Uterus (tissue), 2 donors: Measurements from ENCODE around the gene MAP4K1.

Experiments
- POLR2A ChIP-seq, 2 donors: fragments of 450-650 bp; IDR thresholded peaks; one replicate each; pipeline ENCODE4 v1.6.1; 2016; ENCODE audit warnings: antibody characterized with exemption in 2 of 2, mild to moderate bottlenecking in 1 of 2, moderate library complexity in 1 of 2
- TF ChIP-seq, protein P1 (sequence below), 4 experiments: fragments of 200-600 bp in 2 of 4; fragments of 450-650 bp in 2 of 4; sonication (generic) in 2 of 4; IDR thresholded peaks; one replicate each; pipeline ENCODE4 v1.5.1; 2016 to 2019; ENCODE audit warnings: antibody characterized with exemption in 4 of 4, mild to moderate bottlenecking in 2 of 4, moderate library complexity in 1 of 4

- TF ChIP-seq, protein P1, sequence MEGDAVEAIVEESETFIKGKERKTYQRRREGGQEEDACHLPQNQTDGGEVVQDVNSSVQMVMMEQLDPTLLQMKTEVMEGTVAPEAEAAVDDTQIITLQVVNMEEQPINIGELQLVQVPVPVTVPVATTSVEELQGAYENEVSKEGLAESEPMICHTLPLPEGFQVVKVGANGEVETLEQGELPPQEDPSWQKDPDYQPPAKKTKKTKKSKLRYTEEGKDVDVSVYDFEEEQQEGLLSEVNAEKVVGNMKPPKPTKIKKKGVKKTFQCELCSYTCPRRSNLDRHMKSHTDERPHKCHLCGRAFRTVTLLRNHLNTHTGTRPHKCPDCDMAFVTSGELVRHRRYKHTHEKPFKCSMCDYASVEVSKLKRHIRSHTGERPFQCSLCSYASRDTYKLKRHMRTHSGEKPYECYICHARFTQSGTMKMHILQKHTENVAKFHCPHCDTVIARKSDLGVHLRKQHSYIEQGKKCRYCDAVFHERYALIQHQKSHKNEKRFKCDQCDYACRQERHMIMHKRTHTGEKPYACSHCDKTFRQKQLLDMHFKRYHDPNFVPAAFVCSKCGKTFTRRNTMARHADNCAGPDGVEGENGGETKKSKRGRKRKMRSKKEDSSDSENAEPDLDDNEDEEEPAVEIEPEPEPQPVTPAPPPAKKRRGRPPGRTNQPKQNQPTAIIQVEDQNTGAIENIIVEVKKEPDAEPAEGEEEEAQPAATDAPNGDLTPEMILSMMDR (IDR thresholded peaks at IDR 0.05) = no peak
- TF ChIP-seq POLR2A (IDR thresholded peaks at IDR 0.05) = no peak
Observed at GRCh38 chr19:38655148-38655824, 37.5 kb upstream of the MAP4K1 start.
